HepG2 (cell line): Measurements from ENCODE around the gene NCF2. TPM values are rescaled to one million over a fixed set of nuclear protein-coding genes. Genes with fewer than 3 reads are reported as not detected.

ENCODE experiments used
- ATAC-seq: fragments of 200-7000 bp; cut with Tn5 transposase; 3 replicates; pipeline ENCODE4 v1.9.1; 2020; ENCODE audit warnings: mild to moderate bottlenecking, moderate library complexity
- BruUV-seq: library from RNA; stranded (reverse); fragments of 400-500 nt; replicated peaks from 2 replicates; lab custom pipeline; 2021; lab: Mats Ljungman, UMichigan
- CTCF ChIA-PET: fragments of 300-600 bp; formaldehyde crosslinking; extraction: SDS; loops from one replicate; lab custom pipeline; 2021; ENCODE audit warnings: low total read pairs, inconsistent platforms, low intra/inter-chr PET ratio; lab: Yijun Ruan, JAX
- POLR2A ChIA-PET: fragments of 350-600 bp; sonication (Branson Sonifier 250); formaldehyde crosslinking; loops from one replicate; lab custom pipeline; 2020; ENCODE audit warnings: antibody characterized with exemption, inconsistent platforms; lab: Yijun Ruan, JAX
- DNase-seq: peaks from one replicate; pipeline ENCODE4 v3.0.0-alpha.2; 2015; ENCODE audit warnings: low spot score
- FAIRE-seq: peaks from 3 replicates; lab custom pipeline; 2011; peaks lifted over from hg19 to GRCh38; lab: Jason Lieb, UNC
- H2AFZ ChIP-seq: one replicate; pipeline ENCODE4 v1.6.1; 2011; ENCODE audit warnings: low read length, inconsistent platforms
- H3K27ac ChIP-seq: fragments of 300-600 bp; 3 replicates; pipeline ENCODE4 v1.8.0; 2011; ENCODE audit warnings: mixed run types, mild to moderate bottlenecking, mixed read lengths, low read length, inconsistent platforms; ENCODE audit not compliant: insufficient read depth; ENCODE audit errors: extremely low read length
- H3K27me3 ChIP-seq, 2 experiments: fragments of 200-600 bp in 1 of 2; 2 replicates in 1 of 2; 3 replicates in 1 of 2; pipeline versions ENCODE4 v1.6.0 to v1.8.0; 2011; ENCODE audit warnings: low read length in 2 of 2, mild to moderate bottlenecking in 2 of 2, moderate library complexity in 2 of 2, inconsistent platforms in 1 of 2; ENCODE audit not compliant: insufficient read depth in 2 of 2, control insufficient read depth in 1 of 2
- H3K36me3 ChIP-seq, 2 experiments: fragments of 200-600 bp in 1 of 2; replicated peaks in 1 of 2; 2 replicates in 1 of 2; 3 replicates in 1 of 2; pipeline versions ENCODE4 v1.5.1 to v1.8.0; 2011; ENCODE audit warnings: low read length in 2 of 2, inconsistent platforms in 1 of 2; ENCODE audit not compliant: insufficient read depth in 2 of 2, control insufficient read depth in 1 of 2
- H3K4me1 ChIP-seq: 2 replicates; pipeline ENCODE4 v1.5.1; 2012; ENCODE audit warnings: low read length, inconsistent platforms; ENCODE audit not compliant: insufficient read depth
- H3K4me2 ChIP-seq: 2 replicates; pipeline ENCODE4 v1.6.0; 2011; ENCODE audit warnings: low read depth, low read length, inconsistent platforms
- H3K4me3 ChIP-seq, 3 experiments: fragments of 200-600 bp in 1 of 3; sonication (generic), shearing (Covaris generic) in 1 of 3; replicated peaks in 1 of 3; 2 replicates each; pipeline ENCODE4 v1.5.1; 2011 to 2016; ENCODE audit warnings: low read length in 3 of 3, inconsistent platforms in 2 of 3, low read depth in 2 of 3, mild to moderate bottlenecking in 2 of 3, control low read depth in 1 of 3, mixed read lengths in 1 of 3; ENCODE audit not compliant: insufficient read depth in 1 of 3
- H3K79me2 ChIP-seq: one replicate; pipeline ENCODE4 v1.6.1; 2011; ENCODE audit warnings: low read length, inconsistent platforms; ENCODE audit not compliant: insufficient read depth
- H3K9ac ChIP-seq: 2 replicates; pipeline ENCODE4 v1.6.0; 2011; ENCODE audit warnings: mild to moderate bottlenecking, low read depth, low read length, inconsistent platforms; ENCODE audit not compliant: insufficient read depth
- H3K9me3 ChIP-seq: 2 replicates; pipeline ENCODE4 v1.5.1; 2012; ENCODE audit warnings: mild to moderate bottlenecking, low read length
- H4K20me1 ChIP-seq: 2 replicates; pipeline ENCODE4 v1.6.0; 2011; ENCODE audit warnings: inconsistent platforms, mild to moderate bottlenecking, low read length, moderate library complexity; ENCODE audit not compliant: insufficient read depth
- HDAC6 ChIP-seq: fragments of 200-600 bp; sonication (generic); IDR thresholded peaks from 2 replicates; pipeline ENCODE4 v1.7.0; 2017; ENCODE audit warnings: mild to moderate bottlenecking, antibody characterized with exemption, low read length, low read depth
- ZNF616 ChIP-seq: sonication (generic); formaldehyde crosslinking; IDR thresholded peaks from 2 replicates; pipeline ENCODE4 v1.5.0; 2020; ENCODE audit warnings: low read depth, mild to moderate bottlenecking, missing genetic modification reagents
- WGBS: methylation state at CpG from one replicate; pipeline ENCODE4 v1.1.6; 2017; ENCODE audit warnings: low lambda C conversion rate; 5-methylcytosine and 5-hydroxymethylcytosine counted together
- in situ Hi-C: cut with HindIII; loops from 2 replicates; pipeline ENCODE4 v1.10.0; 2017; ENCODE audit warnings: low pct_unique_long_range_greater_than_20kb; ENCODE audit not compliant: extremely low pct_ligation_motif_present
- intact Hi-C: fragments of 100-400 bp; cut with micrococcal nuclease; formaldehyde crosslinking; loops from one replicate; pipeline ENCODE4 v1.10.0; 2022; ENCODE audit not compliant: unreplicated experiment
- polyA plus RNA-seq, 8 experiments: library from polyadenylated mRNA; depleted of rRNA in 3 of 8; stranded (reverse) in 7 of 8; unstranded in 1 of 8; fragments of >200 nt; fragmentation: Illumina TruSeq in 4 of 8; extraction: Trizol in 4 of 8; gene quantifications; 2 replicates each; pipeline versions ENCODE4 v1.2.1 to v1.2.3, GENCODE V29; 2011 to 2016; ENCODE audit warnings: low read depth in 4 of 8, missing spikeins in 1 of 8, mixed read lengths in 1 of 8; ENCODE audit not compliant: insufficient read depth in 1 of 8
- total RNA-seq, 5 experiments: library from RNA; depleted of rRNA; stranded (reverse); fragments of >200 nt; fragmentation: Illumina TruSeq; extraction: Trizol; gene quantifications; 2 replicates each; pipeline ENCODE4 v1.2.3, GENCODE V29; 2016; ENCODE audit warnings: low read depth in 1 of 5
- TF ChIP-seq, protein P1 (sequence below): sonication (generic); formaldehyde crosslinking; IDR thresholded peaks from 2 replicates; pipeline ENCODE4 v1.5.0; 2020; ENCODE audit warnings: mild to moderate bottlenecking, missing genetic modification reagents, borderline replicate concordance
- TF ChIP-seq, protein P2 (sequence below): sonication (generic); formaldehyde crosslinking; IDR thresholded peaks from 2 replicates; pipeline ENCODE4 v1.5.0; 2020; ENCODE audit warnings: mild to moderate bottlenecking, missing genetic modification reagents, moderate library complexity
- TF ChIP-seq, protein P3 (sequence below): sonication (generic); formaldehyde crosslinking; IDR thresholded peaks from 2 replicates; pipeline ENCODE4 v1.4.0; 2020; ENCODE audit warnings: low read depth, mild to moderate bottlenecking, missing genetic modification reagents

The NCF2 gene
- total and polyA plus RNA-seq, 2 of the 13 experiments (the other 11 are each of a cell fraction or from before 2014, with no cell fraction given), result 0.18 to 0.46 TPM

GRCh38 chr1:183566026-183566425 lies 24.2 kb downstream of the NCF2 start:
- no peak overlapping the region for H3K4me3 ChIP-seq
- no peaks in the 10 kb centered on the region for H4K20me1 ChIP-seq
- no peak for DNase-seq
- ATAC-seq, result no peak
- intact Hi-C loops, result no loop called here
- no peaks in the 10 kb centered on the region for H3K27me3 ChIP-seq
- ChIA-PET POLR2A (no interaction called here), CTCF (no interaction called here)
- H3K4me1 ChIP-seq, result peaks cover 22% of the 10 kb centered on the region
- in situ Hi-C loops, result loop anchor here (25.0 kb wide), 1 partner anchor 279 kb away; no protein-coding TSS in a partner anchor
- no peak overlapping the region for H3K4me2 ChIP-seq
- WGBS, result 80% methylated on average over 2 of the region's 2 CpGs
- no peak for FAIRE-seq
- no peak overlapping the region for H2AFZ ChIP-seq
- no TSS peak for BruUV-seq
- no peak overlapping the region for H3K27ac ChIP-seq
- no peaks in the 10 kb centered on the region for H3K9me3 ChIP-seq
- no peaks in the 10 kb centered on the region for H3K79me2 ChIP-seq
- no peak for TF ChIP-seq ZNF616 (CRISPR knock-in tag)
- no peak for TF ChIP-seq HDAC6
- TF ChIP-seq, protein P1, sequence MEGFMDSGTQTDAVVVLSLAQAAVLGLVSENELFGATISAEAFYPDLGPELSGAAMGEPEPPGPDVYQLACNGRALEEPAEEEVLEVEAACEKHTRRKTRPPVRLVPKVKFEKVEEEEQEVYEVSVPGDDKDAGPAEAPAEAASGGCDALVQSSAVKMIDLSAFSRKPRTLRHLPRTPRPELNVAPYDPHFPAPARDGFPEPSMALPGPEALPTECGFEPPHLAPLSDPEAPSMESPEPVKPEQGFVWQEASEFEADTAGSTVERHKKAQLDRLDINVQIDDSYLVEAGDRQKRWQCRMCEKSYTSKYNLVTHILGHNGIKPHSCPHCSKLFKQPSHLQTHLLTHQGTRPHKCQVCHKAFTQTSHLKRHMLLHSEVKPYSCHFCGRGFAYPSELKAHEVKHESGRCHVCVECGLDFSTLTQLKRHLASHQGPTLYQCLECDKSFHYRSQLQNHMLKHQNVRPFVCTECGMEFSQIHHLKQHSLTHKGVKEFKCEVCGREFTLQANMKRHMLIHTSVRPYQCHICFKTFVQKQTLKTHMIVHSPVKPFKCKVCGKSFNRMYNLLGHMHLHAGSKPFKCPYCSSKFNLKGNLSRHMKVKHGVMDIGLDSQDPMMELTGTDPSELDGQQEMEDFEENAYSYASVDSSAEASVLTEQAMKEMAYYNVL (CRISPR knock-in tag), result no peak
- TF ChIP-seq, protein P2, sequence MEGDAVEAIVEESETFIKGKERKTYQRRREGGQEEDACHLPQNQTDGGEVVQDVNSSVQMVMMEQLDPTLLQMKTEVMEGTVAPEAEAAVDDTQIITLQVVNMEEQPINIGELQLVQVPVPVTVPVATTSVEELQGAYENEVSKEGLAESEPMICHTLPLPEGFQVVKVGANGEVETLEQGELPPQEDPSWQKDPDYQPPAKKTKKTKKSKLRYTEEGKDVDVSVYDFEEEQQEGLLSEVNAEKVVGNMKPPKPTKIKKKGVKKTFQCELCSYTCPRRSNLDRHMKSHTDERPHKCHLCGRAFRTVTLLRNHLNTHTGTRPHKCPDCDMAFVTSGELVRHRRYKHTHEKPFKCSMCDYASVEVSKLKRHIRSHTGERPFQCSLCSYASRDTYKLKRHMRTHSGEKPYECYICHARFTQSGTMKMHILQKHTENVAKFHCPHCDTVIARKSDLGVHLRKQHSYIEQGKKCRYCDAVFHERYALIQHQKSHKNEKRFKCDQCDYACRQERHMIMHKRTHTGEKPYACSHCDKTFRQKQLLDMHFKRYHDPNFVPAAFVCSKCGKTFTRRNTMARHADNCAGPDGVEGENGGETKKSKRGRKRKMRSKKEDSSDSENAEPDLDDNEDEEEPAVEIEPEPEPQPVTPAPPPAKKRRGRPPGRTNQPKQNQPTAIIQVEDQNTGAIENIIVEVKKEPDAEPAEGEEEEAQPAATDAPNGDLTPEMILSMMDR (CRISPR knock-in tag), result no peak
- TF ChIP-seq, protein P3, sequence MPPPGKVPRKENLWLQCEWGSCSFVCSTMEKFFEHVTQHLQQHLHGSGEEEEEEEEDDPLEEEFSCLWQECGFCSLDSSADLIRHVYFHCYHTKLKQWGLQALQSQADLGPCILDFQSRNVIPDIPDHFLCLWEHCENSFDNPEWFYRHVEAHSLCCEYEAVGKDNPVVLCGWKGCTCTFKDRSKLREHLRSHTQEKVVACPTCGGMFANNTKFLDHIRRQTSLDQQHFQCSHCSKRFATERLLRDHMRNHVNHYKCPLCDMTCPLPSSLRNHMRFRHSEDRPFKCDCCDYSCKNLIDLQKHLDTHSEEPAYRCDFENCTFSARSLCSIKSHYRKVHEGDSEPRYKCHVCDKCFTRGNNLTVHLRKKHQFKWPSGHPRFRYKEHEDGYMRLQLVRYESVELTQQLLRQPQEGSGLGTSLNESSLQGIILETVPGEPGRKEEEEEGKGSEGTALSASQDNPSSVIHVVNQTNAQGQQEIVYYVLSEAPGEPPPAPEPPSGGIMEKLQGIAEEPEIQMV (CRISPR knock-in tag), result no peak
- TF ChIP-seq, all 625 proteins: peak for 0
- Histone ChIP-seq H3K9ac (no peak overlapping the region), H3K36me3 (no peaks in the 10 kb centered on the region)
